Testis (tissue), 2 donors: ENCODE measurements around the gene SCAMP5.

Experiments used
- CTCF ChIP-seq, 3 experiments: fragments of 450-650 bp in 2 of 3; fragments of 200-600 bp in 1 of 3; sonication (generic) in 1 of 3; IDR thresholded peaks; one replicate each; pipeline ENCODE4 v1.5.1; 2016 to 2019; ENCODE audit warnings: antibody characterized with exemption in 3 of 3, mild to moderate bottlenecking in 2 of 3, moderate library complexity in 1 of 3
- POLR2A ChIP-seq: fragments of 450-650 bp; IDR thresholded peaks from one replicate; pipeline ENCODE4 v1.6.1; 2017; ENCODE audit warnings: antibody characterized with exemption, mild to moderate bottlenecking, moderate library complexity

DNA sequence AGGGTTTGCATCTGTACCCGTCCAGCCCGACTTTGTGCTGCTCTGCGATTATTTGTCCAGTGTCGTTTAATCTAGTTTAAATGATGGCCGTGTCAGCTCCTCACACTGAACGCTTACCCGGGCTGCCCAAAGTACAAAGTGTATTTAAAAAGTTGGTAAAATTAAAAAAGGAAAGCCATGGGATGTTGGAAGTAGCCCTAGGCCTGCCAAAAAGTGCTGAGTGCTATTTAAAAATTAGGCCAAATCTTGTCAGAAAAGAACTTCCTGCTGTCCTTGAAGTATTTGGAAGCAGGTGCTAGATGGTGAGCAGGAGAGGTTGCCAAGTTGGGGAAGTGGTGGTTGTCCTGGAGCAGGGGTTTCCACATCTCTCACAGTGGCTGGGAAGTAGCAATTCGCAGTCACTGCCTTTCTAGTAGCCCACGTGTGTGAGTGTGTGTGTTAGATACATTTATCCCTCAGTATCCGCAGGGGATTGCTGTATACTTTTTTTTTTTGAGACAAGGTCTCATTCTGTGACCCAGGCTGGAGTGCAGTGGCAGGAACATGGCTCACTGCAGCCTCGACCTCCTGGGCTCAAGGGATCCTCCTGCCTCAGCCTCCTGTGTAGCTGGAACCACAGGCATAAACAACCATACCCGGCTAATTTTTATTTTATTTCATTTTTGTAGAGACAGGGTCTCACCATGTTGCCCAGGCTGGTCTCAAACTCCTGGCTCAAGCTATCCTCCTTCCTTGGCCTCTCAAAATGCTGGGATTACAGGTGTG lies 28.7 kb downstream of the SCAMP5 start:
- TF ChIP-seq CTCF (IDR thresholded peaks at IDR 0.05) = no peak
- no peak for TF ChIP-seq POLR2A
